ENCODE results near the gene CXCL16. TPM values are rescaled to one million over a fixed set of nuclear protein-coding genes. Genes with fewer than 3 reads are reported as not detected.
"Not testable (repeated sequence)": the region's sequence is repeated elsewhere in the genome, so short reads cannot be mapped to it uniquely, and the experiment has no call there.

Gene CXCL16
- total RNA-seq, 1 experiment from 2014 or later = 44.8 TPM

DNA sequence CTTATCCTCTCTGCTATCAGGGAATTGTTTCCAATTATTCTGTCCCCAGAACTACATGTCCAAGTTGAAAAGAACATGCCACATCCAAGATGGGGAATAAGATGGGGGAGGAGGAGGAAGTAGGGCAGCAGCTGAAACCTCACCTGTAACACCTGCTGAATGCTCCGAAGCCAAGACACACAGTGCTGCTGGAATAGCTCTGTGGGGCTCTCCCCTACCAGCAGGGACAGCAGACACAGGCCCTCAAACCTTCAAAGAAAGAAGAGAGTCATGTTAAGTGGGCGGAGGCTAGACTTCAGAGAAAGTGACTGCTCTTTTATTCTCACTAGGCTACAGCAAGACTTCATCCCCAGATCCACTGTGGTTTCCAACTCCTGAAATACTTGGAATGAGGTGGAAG is 49.0 kb downstream of the CXCL16 start:
- Histone ChIP-seq H3K36me3 (ENCODE audit: control insufficient read depth in 1 of 2, insufficient read depth in 2 of 2, low read length in 2 of 2) (peaks cover 19 to 41% of the 10 kb centered on the region in 2 experiments; a peak in 3 of 4 replicates), H3K9ac (ENCODE audit: low read length) (no peak overlapping the region), H3K27ac (ENCODE audit: low read depth, low read length) (no peak overlapping the region), H3K27me3 (ENCODE audit: insufficient read depth, low read length) (no peaks in the 10 kb centered on the region), H3K4me2 (ENCODE audit: low read length) (no peak overlapping the region), H3K4me3 (replicated peaks in 1 of 2; ENCODE audit: low read depth in 1 of 2, low read length in 2 of 2) (no peak overlapping the region), H3K79me2 (ENCODE audit: insufficient read depth, low read length) (peaks cover 96% of the 10 kb centered on the region), H3K9me2 (ENCODE audit: insufficient read depth) (no peaks in the 10 kb centered on the region), H4K20me1 (ENCODE audit: insufficient read depth) (peaks cover 8% of the 10 kb centered on the region; the same call in 1 of the 2 replicates), H3K9me3 (ENCODE audit: control insufficient read depth in 1 of 2, insufficient read depth in 1 of 2, low read depth in 1 of 2, low read length in 2 of 2) (no peaks in the 10 kb centered on the region), H2AFZ (ENCODE audit: low read depth, low read length, poor library complexity, severe bottlenecking) (no peak overlapping the region), H3K4me1 (ENCODE audit: control insufficient read depth in 1 of 2, insufficient read depth in 2 of 2, low read length in 2 of 2) (no peaks in the 10 kb centered on the region)
- ATAC-seq (no peak), DNase-seq (ENCODE audit: low read depth, low spot score) (no peak)
- no TSS peak for BruUV-seq (replicated peaks)
- TF ChIP-seq, protein P1, sequence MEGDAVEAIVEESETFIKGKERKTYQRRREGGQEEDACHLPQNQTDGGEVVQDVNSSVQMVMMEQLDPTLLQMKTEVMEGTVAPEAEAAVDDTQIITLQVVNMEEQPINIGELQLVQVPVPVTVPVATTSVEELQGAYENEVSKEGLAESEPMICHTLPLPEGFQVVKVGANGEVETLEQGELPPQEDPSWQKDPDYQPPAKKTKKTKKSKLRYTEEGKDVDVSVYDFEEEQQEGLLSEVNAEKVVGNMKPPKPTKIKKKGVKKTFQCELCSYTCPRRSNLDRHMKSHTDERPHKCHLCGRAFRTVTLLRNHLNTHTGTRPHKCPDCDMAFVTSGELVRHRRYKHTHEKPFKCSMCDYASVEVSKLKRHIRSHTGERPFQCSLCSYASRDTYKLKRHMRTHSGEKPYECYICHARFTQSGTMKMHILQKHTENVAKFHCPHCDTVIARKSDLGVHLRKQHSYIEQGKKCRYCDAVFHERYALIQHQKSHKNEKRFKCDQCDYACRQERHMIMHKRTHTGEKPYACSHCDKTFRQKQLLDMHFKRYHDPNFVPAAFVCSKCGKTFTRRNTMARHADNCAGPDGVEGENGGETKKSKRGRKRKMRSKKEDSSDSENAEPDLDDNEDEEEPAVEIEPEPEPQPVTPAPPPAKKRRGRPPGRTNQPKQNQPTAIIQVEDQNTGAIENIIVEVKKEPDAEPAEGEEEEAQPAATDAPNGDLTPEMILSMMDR (IDR thresholded peaks at IDR 0.05 in 2 of 3, conservative IDR thresholded peaks at IDR 0.05 in 1 of 3; ENCODE audit: borderline replicate concordance in 1 of 3, insufficient read depth in 1 of 3, low read depth in 2 of 3, low read length in 2 of 3) = no peak
- TF ChIP-seq POLR2AphosphoS5 (IDR thresholded peaks at IDR 0.05; ENCODE audit: low read depth, low read length) = no peak
- no peak for TF ChIP-seq FOSL1 (IDR thresholded peaks at IDR 0.05; ENCODE audit: low read depth)
- no peak for TF ChIP-seq ZFX (IDR thresholded peaks at IDR 0.05)
- TF ChIP-seq, protein P2, sequence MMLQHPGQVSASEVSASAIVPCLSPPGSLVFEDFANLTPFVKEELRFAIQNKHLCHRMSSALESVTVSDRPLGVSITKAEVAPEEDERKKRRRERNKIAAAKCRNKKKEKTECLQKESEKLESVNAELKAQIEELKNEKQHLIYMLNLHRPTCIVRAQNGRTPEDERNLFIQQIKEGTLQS (IDR thresholded peaks at IDR 0.05) = no peak
- TF ChIP-seq CBX3 (IDR thresholded peaks at IDR 0.05; ENCODE audit: low read depth) = no peak
- TF ChIP-seq CEBPB (IDR thresholded peaks at IDR 0.05; ENCODE audit: low read depth) = no peak
- TF ChIP-seq YY1 (IDR thresholded peaks at IDR 0.05; ENCODE audit: extremely low read depth, insufficient replicate concordance, low read depth, low read length) = no peak
- TF ChIP-seq EZH2phosphoT487 (IDR thresholded peaks at IDR 0.05; ENCODE audit: borderline replicate concordance) = no peak
- TF ChIP-seq EGR1 (IDR thresholded peaks at IDR 0.05; ENCODE audit: low read depth) = no peak
- POLR2A ChIA-PET = no interaction called here
- CTCF ChIA-PET = no interaction called here
- intact Hi-C loops (cut with micrococcal nuclease) = no loop called here
- RAD21 ChIA-PET (ENCODE audit: low non-redundant PET in 1 of 2, low total read pairs in 2 of 2, uncharacterized antibody in 2 of 2, unreplicated experiment in 2 of 2) = no interaction called here

DNA sequence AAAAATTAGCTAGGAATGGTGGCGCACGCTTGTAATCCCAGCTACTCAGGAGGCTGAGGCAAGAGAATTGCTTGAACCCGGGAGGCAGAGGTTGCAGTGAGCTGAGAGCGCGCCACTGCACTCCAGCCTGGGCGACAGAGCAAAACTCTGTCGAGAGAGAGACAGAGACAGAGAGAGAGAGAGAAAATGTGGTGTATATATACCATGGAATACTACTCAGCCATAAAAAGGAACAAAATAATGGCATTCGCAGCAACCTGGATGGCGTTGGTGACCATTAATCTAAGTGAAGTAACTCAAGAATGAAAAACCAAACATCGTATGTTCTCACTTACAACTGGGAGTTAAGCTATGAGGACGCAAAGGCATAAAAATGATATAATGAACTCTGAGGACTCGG is 49.9 kb downstream of the CXCL16 start:
- H3K4me3 ChIP-seq (replicated peaks in 1 of 2; ENCODE audit: low read depth in 1 of 2, low read length in 2 of 2); H3K27ac ChIP-seq (ENCODE audit: low read depth, low read length); H2AFZ ChIP-seq (ENCODE audit: low read depth, low read length, poor library complexity, severe bottlenecking); H3K4me2 ChIP-seq (ENCODE audit: low read length); H3K9ac ChIP-seq (ENCODE audit: low read length); ATAC-seq; H3K4me1 ChIP-seq (ENCODE audit: control insufficient read depth in 1 of 2, insufficient read depth in 2 of 2, low read length in 2 of 2); intact Hi-C loops (cut with micrococcal nuclease); CTCF ChIA-PET; H4K20me1 ChIP-seq (ENCODE audit: insufficient read depth); BruUV-seq (replicated peaks); H3K9me2 ChIP-seq (ENCODE audit: insufficient read depth); RAD21 ChIA-PET (ENCODE audit: low non-redundant PET in 1 of 2, low total read pairs in 2 of 2, uncharacterized antibody in 2 of 2, unreplicated experiment in 2 of 2); H3K9me3 ChIP-seq (ENCODE audit: control insufficient read depth in 1 of 2, insufficient read depth in 1 of 2, low read depth in 1 of 2, low read length in 2 of 2); DNase-seq (ENCODE audit: low read depth, low spot score); H3K27me3 ChIP-seq (ENCODE audit: insufficient read depth, low read length): not testable (repeated sequence)
- Histone ChIP-seq H3K79me2 (ENCODE audit: insufficient read depth, low read length) (peaks cover 95% of the 10 kb centered on the region), H3K36me3 (ENCODE audit: control insufficient read depth in 1 of 2, insufficient read depth in 2 of 2, low read length in 2 of 2) (peaks cover 19 to 46% of the 10 kb centered on the region in 2 experiments; a peak in 3 of 4 replicates)
- POLR2A ChIA-PET = interaction anchor here (1.3 kb wide), 1 partner anchor 11 kb away, joined by 3 read pairs; no protein-coding TSS in a partner anchor

DNA sequence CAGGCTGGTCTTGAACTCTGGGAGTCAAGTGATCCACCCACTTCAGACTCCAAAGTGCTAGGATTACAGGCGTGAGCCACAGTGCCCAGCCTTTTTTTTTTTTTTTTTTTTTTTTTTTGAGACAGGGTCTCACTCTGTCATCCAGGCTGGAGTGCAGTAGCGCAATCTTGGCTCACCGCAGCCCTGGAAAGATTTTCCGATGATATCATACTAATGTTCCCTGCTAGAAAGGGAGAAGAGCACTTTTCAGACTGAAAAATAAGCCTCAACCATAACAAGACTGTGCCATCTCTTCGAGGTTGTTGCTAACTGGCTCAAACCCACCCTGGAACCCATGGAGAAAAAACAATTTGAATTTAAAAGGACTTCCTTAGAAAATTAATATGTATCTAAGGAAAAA is 56.0 kb downstream of the CXCL16 start:
- DNase-seq (ENCODE audit: low read depth, low spot score); H3K27ac ChIP-seq (ENCODE audit: low read depth, low read length); RAD21 ChIA-PET (ENCODE audit: low non-redundant PET in 1 of 2, low total read pairs in 2 of 2, uncharacterized antibody in 2 of 2, unreplicated experiment in 2 of 2); intact Hi-C loops (cut with micrococcal nuclease); ATAC-seq; H3K27me3 ChIP-seq (ENCODE audit: insufficient read depth, low read length); H4K20me1 ChIP-seq (ENCODE audit: insufficient read depth); H3K4me2 ChIP-seq (ENCODE audit: low read length); H3K9me2 ChIP-seq (ENCODE audit: insufficient read depth); H2AFZ ChIP-seq (ENCODE audit: low read depth, low read length, poor library complexity, severe bottlenecking); BruUV-seq (replicated peaks); H3K4me3 ChIP-seq (replicated peaks in 1 of 2; ENCODE audit: low read depth in 1 of 2, low read length in 2 of 2); CTCF ChIA-PET; H3K9ac ChIP-seq (ENCODE audit: low read length); H3K9me3 ChIP-seq (ENCODE audit: control insufficient read depth in 1 of 2, insufficient read depth in 1 of 2, low read depth in 1 of 2, low read length in 2 of 2): not testable (repeated sequence)
- POLR2A ChIA-PET = interaction anchor here (0.7 kb wide), 1 partner anchor 261 kb away, joined by 3 read pairs; no protein-coding TSS in a partner anchor
- H3K36me3 ChIP-seq (ENCODE audit: control insufficient read depth in 1 of 2, insufficient read depth in 2 of 2, low read length in 2 of 2) = peaks cover 24 to 31% of the 10 kb centered on the region in 2 experiments; a peak in 3 of 4 replicates
- peaks cover 57% of the 10 kb centered on the region for H3K79me2 ChIP-seq (ENCODE audit: insufficient read depth, low read length)
- peaks cover 22 to 29% of the 10 kb centered on the region in 2 experiments for H3K4me1 ChIP-seq (ENCODE audit: control insufficient read depth in 1 of 2, insufficient read depth in 2 of 2, low read length in 2 of 2)
